NCI-H2171 treated with DMSO at 0.1 percent for 48 hours (cell line): ENCODE data around the gene B4GALT2.

ENCODE experiments used
- DNase-seq: peaks from one replicate; lab custom pipeline; 2025; lab: John Stamatoyannopoulos, UW

B4GALT2 gene

GRCh38 chr1:43978551-43979260, at the start of gene B4GALT2:
Gene B4GALT2, plus strand, starts transcription at chr1:43979210. Its CDS starts 1,951 bp downstream, at chr1:43981161.
- DNase-seq, result peak; percentile 23

GRCh38 chr1:43930168-43930948, 48.7 kb upstream of the B4GALT2 start:
- DNase-seq, result no peak

GRCh38 chr1:43930949-43931275, 48.1 kb upstream of the B4GALT2 start:
- no peak for DNase-seq

- DNase-seq, result no peak
Measured at GRCh38 chr1:43931711-43932660, 47.0 kb upstream of the B4GALT2 start.

GRCh38 chr1:43932786-43933385, 46.1 kb upstream of the B4GALT2 start:
- DNase-seq, result peak; percentile 73

GRCh38 chr1:43933386-43934100, 45.5 kb upstream of the B4GALT2 start, which contains the start of gene ARTN:
Gene ARTN, plus strand, starts transcription at chr1:43933801. Its CDS starts 1,856 bp downstream, at chr1:43935657.
- DNase-seq, result peak; percentile 73

GRCh38 chr1:43934101-43934985, 44.7 kb upstream of the B4GALT2 start:
- DNase-seq, result peak; percentile 74

- no peak for DNase-seq
Measured at GRCh38 chr1:43934986-43935324, 44.1 kb upstream of the B4GALT2 start.

- DNase-seq, result no peak
Measured at GRCh38 chr1:43935711-43936427, 43.1 kb upstream of the B4GALT2 start.

- no peak for DNase-seq
Measured at GRCh38 chr1:43936431-43937151, 42.4 kb upstream of the B4GALT2 start.

GRCh38 chr1:43937179-43937865, 41.7 kb upstream of the B4GALT2 start:
- no peak for DNase-seq

- no peak for DNase-seq
Measured at GRCh38 chr1:43938383-43938782, 40.6 kb upstream of the B4GALT2 start.

GRCh38 chr1:43938892-43939587, 40.0 kb upstream of the B4GALT2 start:
- no peak for DNase-seq

- no peak for DNase-seq
Measured at GRCh38 chr1:43942411-43942810, 36.6 kb upstream of the B4GALT2 start.

- no peak for DNase-seq
Measured at GRCh38 chr1:43944860-43945259, 34.1 kb upstream of the B4GALT2 start.

- peak; percentile 16 for DNase-seq
Measured at GRCh38 chr1:43945674-43946235, 33.3 kb upstream of the B4GALT2 start.
